NCI-H2107 treated with DMSO at 0.1 percent for 48 hours (cell line): ENCODE data around the gene WDFY4.

Experiments used
- DNase-seq: peaks from one replicate; lab custom pipeline; 2025; ENCODE audit not compliant: unreplicated experiment; lab: John Stamatoyannopoulos, UW

Gene WDFY4

DNA sequence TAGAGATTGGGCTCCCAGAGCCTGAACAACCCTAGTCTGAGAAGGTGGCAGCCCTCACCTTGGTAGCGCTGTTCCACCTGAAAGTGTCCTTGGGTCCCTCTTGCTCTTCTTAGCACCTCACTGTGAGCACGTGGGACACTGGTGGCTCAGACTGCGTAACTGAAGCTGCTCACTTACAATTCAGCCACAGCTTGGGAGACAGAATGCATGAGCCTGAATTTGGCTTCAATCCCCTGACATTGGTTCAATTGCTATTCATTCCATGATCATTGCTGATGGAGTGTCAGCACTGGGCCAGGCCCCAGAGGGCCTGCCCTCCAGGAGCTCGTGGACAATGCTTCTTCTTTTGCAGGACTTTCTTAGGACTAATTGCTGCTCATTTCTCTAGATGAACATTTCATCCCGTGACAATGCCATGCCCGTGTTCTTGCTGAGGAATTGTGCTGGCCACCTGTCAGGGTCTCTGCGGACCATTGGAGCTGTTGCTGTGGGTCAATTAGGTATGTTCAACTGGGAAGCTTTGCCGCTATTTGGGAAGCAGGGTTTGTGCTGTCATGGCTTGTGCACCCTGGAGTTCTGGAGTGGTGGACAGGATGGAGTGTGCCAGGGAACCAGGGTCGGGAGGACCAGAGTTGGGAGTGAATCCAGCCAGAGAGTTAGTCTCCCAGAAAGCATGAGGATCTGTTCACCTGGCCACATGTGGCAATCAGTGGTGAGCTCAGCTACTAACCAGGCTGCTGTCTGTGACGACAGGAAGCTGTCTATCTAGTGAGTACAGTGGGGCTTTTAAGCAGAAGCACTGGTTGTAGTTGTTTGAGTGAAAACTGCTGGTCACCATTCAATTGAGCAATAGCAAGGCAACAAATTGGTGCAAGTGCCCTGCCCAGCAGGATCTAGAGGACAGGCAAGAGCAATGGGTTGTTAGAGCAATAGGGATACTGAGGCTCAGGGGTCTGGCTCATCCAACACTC is 105.1 kb downstream of the WDFY4 start:
- DNase-seq, result no peak

- no peak for DNase-seq
Observed at GRCh38 chr10:48790457-48791044, 105.9 kb downstream of the WDFY4 start.

DNA sequence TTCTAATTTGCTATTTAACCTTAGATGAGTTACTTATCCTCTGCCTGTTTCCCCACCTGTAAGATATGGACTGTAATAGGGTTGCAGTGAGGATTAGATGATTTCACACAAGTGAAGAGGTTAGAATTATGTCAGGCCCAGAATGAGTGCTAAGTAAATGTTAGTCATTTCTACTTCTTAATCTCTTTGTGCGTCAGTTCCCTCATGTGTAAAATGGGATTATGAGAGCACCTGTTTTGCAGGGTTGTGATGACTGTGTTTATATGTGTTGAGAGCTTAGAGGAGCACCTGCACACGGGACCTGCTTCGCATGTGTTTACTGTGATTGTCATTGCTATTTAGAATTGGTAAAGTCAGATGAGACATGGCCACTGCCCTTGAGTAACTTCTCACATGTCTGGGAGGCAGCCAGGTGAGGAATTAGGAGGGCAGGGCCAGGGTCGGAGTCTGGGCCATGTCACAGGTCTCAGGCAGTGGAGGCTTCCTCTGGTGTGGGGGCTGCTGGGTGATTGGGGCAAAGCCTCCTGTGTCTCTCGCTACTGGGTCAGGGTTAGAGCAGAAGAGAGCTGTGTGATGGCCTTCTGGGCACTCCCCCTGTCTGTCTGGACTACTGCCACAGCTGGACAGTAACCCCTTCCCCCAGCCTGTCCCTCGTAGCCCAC is 106.7 kb downstream of the WDFY4 start:
- DNase-seq, result no peak

- DNase-seq, result no peak
Observed at GRCh38 chr10:48792121-48792520, 107.4 kb downstream of the WDFY4 start.

GRCh38 chr10:48792687-48793096 is 108.0 kb downstream of the WDFY4 start:
- DNase-seq, result no peak

DNA sequence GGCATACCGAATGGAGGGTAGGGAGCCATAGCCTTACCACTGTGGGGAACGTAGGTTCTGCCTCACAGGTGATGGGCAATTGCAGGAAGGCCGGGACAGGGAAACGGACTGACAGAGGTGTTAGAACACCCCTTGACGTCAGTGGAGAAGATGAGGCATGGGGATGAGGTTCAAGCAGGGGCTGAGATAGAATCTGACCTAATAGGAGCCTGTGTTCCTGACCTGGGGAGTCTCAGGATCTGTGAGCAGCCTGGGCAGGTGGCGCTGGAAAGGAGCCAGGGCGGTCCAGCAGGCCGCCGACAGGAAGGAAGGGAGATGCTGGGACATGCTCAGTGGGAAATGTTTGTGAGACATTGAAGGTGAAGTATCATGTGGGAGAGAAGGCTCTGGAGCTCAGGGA is 109.4 kb downstream of the WDFY4 start:
- no peak for DNase-seq

DNA sequence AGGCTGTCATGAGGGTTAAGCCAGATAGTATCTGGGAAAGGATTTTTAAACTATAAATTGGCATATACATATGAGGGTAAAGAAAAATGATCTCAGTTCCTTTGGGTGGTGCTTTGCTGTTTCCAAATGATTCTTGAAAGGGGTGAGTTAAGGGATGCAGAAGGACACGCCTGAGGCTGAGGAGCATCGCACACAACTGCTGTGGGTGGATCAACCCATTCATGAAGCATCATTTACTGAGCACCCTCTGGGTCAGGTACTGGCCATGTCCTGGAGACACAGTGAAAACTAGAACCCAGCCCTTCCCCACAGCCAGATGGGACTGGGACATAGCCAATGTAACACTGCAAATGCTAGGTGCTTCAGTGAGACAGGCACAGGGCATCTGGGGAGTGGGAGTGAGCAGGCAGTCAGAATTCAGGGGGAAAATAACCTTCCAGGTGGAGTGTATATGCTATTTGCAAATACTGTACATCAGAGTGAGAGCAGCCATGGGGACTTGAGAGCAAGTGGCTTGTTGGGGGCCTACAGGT is 112.1 kb downstream of the WDFY4 start:
- DNase-seq, result no peak

- no peak for DNase-seq
Observed at GRCh38 chr10:48797830-48798229, 113.2 kb downstream of the WDFY4 start.

DNA sequence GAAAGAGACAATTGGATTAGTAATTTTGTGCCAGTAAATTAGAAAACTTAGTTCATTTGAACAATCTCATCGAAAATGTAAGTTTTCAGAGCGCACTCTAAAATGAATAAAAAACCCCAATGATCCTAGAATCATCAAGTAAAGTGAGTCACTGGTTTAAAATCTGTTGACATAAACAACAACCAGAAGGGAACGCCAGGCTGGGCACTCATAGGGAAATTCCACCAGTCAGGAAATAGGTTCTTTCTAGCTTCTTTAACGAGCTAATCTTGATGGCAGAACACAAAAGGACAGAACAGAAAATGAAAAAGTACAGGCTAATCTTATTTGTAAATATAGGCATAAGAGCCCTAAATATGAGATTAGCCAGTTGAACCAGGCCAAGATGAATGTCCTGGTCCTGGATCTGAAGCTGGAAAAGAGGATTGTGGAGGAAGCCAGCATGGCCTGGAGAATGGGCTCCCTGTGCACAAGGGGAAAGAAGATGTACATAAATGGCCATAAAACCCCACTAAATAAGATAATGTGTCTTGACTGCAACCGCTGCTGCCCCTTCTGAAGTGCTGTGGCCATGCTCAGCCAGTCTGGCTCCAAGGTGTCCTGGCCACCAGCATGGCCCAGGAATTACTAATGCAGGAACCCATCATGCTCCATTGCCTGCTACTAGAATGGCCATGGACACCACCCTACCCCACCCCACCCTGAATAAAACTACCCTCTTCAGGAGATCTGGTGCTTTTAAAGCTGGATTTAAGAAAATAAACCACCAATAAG is 114.0 kb downstream of the WDFY4 start:
- DNase-seq, result no peak

DNA sequence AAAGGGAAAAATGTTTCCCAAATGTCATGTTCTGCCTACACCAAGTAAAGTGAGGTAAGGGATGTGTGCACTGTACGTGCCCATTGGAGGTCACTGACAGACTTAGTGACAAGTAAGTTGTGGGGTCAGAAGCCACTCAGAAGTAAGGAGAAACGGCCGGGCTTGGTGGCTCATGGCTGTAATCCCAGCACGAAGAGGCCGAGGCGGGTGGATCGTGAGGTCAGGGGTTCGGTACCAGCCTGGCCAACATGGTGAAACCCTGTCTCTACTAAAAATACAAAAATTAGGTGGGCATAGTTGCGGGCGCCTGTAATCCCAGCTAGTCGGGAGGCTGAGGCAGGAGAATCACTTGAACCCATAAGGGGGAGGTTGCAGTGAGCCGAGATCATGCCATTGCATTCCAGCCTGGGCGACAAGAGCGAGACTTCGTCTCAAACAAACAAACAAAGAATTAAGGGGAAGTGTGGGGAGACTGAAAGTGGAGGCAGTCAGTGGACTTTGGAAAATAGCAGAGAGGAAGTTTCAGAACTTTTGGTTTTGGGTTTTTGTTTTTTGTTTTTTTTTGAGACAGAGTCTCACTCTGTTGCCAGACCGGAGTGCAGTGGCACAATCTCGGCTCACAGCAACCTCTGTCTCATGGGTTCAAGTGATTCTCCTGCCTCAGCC is 114.8 kb downstream of the WDFY4 start:
- no peak for DNase-seq

- DNase-seq, result no peak
Observed at GRCh38 chr10:48800007-48800675, 115.5 kb downstream of the WDFY4 start.

- DNase-seq, result no peak
Observed at GRCh38 chr10:48801001-48801421, 116.3 kb downstream of the WDFY4 start.

GRCh38 chr10:48802611-48803071 is 118.0 kb downstream of the WDFY4 start:
- DNase-seq, result no peak

DNA sequence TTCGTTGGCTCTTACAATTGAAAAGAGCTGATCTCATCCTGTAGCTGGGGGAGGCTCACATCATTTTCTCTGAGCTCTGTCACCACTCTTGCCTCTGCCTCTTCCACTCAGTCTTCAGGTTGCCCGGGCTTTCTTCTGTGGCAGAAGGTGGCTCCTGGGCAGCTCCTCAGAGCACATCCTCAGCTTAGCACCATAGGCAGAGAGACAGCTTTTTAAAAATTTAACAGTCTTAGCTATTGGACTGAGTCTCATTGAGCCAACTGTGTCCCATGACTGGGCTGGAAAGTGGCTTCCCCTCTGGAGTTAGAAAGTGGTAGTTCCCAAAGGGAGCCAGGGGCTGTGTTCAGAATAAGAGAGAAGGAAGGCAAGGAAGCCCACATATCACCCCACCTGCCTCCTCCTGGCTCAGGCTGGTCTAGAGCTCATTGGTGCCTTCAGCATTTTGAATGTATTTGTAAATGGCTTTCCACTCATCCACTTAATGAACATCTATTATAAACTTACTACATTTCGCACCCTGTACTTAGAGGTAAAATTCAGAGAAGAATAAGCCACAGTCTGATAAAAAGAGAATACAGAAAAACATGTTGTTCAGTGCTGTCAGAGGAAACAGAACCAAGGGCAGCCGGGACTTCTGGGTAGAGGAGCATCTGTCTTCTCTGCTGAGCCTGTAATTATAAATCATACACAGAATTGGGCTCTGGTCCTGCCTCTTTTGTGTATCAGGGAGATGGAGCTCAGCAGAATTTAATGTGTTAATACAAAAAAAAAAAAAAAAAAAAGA is 119.3 kb downstream of the WDFY4 start:
- no peak for DNase-seq

GRCh38 chr10:48804740-48805182 is 120.1 kb downstream of the WDFY4 start:
- DNase-seq, result no peak

DNA sequence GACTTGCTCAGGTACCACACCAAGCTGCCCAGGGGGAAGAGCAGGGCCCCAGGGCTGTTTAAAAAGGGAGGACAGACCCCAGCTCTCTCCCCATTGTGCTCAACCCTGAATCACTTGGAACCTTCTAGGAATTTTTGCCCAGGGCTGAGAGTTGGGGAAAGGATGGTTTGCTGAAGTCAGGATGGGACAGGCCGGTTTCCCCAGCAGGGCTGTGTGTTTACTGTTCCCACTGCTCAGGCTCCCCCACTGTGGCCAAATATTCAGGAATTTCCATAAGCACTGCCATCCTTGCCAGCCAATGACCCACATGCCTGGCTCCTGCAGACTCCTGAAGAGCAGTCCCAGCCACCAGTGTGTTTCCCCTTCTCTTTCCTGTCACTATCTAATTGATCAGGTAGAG is 120.7 kb downstream of the WDFY4 start:
- no peak for DNase-seq

DNA sequence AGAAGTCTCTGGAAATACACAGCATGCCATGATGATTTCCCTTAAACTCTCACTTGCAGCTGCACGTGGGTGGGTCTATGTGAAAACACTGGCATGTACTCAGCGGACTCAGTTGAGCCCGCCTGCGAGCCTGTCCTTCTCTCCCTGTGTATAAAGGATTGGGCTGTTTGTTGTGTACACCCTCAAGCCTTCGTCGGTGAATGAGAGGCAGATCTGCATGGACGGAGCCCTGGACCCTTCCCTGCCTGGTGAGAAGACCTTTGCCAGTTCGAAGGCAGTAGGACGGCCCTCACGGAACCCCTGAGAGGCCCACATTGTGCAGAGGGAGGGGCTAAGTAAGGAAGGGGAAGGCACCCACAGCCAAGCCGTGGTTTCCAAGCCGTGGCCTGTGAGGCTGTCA is 121.2 kb downstream of the WDFY4 start:
- no peak for DNase-seq

DNA sequence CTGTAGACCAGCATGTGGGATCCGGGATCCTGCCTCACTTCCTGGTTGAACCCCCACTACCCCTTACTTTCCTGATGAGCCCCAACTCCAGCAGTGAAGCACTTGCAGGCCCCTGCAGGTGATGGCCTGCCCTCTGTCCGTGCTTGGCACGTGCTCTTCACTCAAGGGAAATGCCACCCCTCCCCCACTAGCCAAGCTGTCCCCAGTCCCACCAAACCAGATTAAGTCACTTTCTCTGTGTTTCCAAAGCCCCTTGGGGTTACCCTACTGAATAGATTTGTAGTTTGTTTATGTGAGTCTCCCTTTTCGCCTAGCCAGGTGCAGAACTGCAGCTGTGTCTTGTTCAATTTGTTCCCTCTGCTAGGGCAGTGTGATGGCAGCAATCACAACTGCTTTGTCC is 121.7 kb downstream of the WDFY4 start:
- DNase-seq, result no peak
